GM19455 (cell line): ENCODE measurements around the gene SNED1.
"Not testable (repeated sequence)": the region's sequence is repeated elsewhere in the genome, so short reads cannot be mapped to it uniquely, and the experiment has no call there.

Source experiments
- ATAC-seq: cut with Tn5 transposase; IDR thresholded peaks from one replicate; pipeline ENCODE4 v1.9.1; 2021; ENCODE audit not compliant: unreplicated experiment

Gene SNED1

GRCh38 chr2:240972201-240972600 lies 26.2 kb upstream of the SNED1 start:
- no peak for ATAC-seq

GRCh38 chr2:240972636-240973521 lies 25.5 kb upstream of the SNED1 start:
- ATAC-seq: no peak

- ATAC-seq: no peak
Measured at GRCh38 chr2:240974771-240975572, 23.4 kb upstream of the SNED1 start.

- ATAC-seq: not testable (repeated sequence)
Measured at GRCh38 chr2:240975903-240976302, 22.5 kb upstream of the SNED1 start.

- ATAC-seq: no peak
Measured at GRCh38 chr2:240981280-240981679, 17.1 kb upstream of the SNED1 start.

GRCh38 chr2:240981871-240982800 lies 16.3 kb upstream of the SNED1 start:
- no peak for ATAC-seq

- no peak for ATAC-seq
Measured at GRCh38 chr2:240982821-240983281, 15.6 kb upstream of the SNED1 start.

DNA sequence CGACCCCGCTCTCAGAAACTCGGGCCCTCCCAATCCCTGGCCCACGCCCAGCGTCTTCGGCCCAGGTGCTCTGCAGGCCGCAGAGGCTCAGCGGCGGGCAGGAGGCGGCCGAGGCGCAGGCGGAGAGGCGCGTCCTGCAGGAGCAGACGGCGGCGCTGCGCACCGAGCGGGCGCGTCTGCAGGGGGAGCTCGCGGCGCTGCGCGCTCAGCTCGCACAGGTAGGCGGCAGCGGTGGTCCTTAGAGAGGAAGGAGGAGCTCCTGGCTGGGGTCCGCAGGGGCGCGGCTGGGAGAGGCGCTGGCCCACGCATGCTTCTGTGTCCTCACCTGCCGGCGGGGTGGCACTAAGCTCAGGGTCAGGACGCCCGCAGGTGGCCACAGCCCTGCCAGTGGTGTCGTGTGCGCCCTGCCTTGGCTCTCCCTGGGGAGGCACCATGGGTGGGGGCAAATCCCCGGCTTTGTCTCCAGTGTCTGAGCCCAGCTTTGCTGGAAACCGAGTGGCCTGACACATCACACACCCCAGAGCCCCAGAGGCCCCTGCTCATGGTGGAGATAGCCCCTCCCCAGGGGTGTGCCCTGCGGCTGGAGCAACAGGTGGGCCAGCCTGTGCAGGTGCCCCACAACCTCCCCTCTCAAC lies 14.9 kb upstream of the SNED1 start:
- ATAC-seq: no peak

- no peak for ATAC-seq
Measured at GRCh38 chr2:240983996-240984498, 14.4 kb upstream of the SNED1 start.

DNA sequence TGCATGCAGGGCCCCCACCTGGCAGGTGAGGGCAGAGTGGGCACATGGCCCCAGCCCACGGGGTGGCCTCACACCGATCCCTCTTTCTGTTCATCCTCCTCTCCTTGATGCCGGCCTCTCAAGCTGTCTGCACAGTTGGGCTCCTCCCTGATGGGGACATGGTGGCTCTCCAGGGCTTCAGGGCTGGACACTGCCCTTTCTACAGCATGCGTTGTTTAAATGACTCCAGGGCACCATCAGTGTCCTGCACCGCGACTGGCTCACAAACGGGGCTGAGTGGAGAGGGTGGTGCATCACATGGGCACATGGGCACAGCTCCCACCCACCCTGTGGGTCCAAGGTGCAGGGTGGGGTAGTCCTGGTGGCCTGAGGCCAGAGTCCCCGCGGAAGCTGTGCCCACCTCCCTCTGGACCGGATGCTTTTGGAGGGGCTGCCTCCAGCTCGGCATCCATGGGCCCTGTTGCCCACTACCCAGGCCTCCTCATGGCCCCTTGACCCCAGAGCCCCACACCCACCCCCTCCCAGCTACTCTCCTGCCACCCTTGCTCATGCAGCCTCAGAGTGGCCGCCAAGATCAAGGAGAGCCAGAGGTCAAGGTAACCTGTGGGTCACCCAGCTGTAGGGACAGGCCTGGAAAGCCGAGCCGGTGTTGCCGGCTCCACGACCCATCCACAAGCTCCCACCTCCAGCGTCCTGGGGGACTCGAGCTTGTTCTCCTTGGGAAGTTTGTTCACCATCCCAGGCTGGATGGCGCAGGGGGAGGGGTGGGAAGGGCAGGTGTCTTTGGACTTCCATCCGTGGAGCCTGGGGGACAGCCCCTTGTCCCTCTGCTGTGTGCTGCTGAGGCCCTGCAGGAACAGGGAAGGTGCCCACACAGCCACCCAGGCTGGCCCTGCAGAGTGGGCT lies 12.3 kb upstream of the SNED1 start:
- no peak for ATAC-seq

DNA sequence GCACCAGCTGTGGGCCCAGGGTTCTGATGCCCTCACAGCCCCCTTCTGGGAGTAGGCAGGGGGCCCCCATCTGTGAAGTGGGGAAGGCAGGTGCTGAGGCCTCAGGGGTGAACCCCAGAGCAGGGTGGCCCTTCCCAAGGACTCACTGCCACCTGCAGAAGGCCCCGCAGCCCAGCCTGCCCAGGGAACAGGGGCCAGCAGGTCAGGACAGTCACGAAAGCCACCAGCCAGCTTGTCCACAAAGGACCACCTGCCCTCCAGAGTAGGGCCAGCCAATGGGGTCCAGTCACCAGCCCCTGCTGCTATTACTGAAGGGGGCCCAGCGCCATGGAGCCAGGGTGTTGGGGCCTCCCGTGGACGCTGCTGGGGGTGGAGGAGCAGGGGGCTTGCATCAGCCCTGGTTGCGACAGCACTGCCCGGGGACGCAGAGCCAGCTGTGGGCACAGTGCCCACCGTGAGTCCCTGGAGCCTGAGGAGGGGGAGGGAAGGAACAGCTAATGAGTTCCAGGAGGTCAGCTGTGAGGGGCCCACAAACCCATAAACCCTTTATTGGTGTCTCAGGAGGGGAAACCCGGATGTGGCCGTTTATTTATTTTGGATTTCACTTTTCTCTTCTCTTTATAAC lies 11.5 kb upstream of the SNED1 start:
- ATAC-seq: no peak

DNA sequence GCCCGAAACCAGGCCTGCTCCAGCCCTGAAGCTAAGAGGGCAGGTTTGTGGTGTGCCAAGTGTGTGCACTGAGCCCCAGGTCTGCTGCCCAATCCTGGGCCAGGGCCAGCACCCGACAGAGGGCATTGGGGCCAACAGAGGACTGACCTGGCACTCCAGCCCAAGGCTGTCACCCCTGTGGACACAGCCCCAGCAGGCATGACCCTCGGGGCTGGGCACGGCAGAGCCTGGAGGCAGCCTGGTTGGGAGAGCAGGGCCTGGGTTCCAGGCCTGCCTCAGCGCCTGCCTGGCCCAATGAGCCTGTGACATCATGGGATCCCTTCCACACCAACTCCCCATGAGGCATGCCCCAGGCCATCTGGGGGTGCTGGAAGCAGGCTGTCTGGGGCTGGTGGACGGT lies 10.8 kb upstream of the SNED1 start:
- no peak for ATAC-seq

DNA sequence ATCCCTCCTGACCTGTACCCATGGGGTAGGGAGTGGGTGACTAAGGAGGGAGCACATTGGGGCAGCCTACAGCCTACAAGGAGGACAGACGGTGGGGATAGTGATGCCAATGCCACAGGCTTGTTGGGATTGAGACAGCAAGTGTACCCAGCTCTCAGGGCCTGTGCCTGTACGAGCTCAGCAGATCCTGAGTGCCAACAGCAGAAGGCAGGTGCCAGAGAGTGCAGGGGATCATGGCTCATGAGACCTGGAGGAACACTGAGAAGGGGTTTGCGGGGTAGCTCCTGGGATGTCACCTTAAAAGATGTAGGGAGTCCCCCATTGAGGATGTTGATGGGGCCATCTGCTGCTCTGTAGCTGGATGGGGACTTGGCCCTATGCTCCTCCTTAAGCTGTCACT lies 10.3 kb upstream of the SNED1 start:
- ATAC-seq: no peak

- no peak for ATAC-seq
Measured at GRCh38 chr2:240988571-240989271, 9.7 kb upstream of the SNED1 start.

DNA sequence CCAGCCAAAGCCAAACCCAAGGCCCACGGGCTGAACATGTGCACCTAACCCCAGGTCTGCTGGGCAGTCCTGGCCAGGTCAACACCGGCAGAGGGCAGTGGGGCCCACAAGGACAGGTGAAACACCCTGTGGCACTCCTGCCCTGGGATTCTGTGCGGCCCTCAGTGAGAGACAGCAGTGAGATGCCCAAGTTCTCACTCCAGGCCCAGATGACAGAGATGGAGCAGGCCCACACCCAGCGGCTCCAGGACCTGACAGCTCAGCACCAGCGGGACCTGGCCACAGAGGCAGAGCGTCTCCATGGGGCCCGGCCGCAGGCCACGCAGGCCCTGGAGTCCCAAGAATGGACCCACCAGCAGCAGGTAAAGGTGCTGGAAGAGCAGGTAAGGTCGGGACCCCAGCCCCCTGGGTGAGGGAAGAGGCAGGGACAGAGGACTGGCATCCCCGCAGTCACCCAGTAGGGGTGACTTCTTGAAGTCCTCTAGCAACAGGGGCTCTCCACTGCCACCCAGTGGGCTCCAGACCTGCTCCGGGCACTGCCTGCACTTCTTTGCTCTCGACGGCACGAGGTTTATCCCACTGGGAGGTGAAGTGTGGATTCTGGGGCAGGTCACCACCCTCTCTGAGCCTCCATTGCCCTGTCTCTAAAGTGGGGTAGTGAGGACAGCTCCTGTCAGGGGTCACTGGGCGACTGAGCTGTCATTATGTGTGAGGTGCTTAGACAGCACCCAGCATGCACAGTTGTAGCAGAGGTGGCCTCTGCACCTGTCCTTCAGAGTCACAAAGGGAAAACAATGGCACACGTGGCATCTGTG lies 8.8 kb upstream of the SNED1 start:
- no peak for ATAC-seq

DNA sequence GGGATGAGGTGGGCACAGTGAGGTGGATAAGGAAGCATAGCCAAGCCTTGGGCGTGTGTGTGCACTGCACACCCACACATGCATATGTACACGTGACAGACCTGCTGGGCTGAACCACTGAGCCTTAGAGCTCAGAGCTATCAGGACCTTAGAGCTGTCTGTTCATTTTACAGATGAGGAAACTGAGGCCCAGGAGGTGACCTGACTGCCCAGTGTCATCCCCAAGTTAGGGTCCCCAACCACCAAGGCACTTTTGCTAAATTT lies 8.2 kb upstream of the SNED1 start:
- no peak for ATAC-seq

DNA sequence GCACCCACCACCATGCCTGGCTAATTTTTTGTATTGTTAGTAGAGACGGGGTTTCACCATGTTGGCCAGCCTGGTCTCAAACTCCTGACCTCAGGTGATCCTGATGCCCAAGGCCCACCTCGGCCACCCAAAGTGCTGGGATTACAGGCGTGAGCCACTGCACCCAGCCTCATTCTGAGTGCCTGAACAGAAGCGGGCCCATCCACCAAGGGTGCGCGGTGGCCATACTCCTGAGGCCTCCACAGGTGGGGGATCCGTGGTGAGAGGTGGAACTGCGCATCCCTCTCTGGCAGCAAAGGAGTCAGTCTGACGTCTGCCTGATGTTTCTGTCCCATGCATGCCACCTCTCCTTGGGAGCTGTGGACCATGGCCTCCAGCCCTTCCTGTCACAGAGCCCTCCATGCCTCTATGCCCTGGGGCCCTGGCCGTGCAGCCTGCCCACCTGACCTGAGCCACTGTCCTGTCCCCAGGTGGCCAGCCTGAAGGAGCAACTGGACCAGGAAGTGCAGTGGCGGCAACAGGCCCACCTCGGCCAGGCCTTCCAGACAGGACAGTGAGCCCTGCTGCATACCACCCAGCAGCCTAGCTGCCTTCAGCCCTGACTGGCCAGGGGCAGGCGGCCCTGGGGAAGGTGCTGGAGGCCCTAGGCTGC lies 7.6 kb upstream of the SNED1 start:
- ATAC-seq: no peak
